Mammary epithelial cell (primary cell): ENCODE results near the gene EEF1AKMT1.

Experiments used
- EZH2 ChIP-seq: IDR thresholded peaks from 2 replicates; pipeline ENCODE4 v1.6.1; 2012; ENCODE audit warnings: low read length, inconsistent platforms, borderline replicate concordance
- TF ChIP-seq, protein P1 (sequence below), 2 donors: IDR thresholded peaks in 1 of 2; conservative IDR thresholded peaks in 1 of 2; 2 replicates each; pipeline ENCODE4 v1.5.1; 2011 to 2012; ENCODE audit warnings: inconsistent platforms in 2 of 2, low read length in 2 of 2, mild to moderate bottlenecking in 2 of 2, control low read depth in 1 of 2, low read depth in 1 of 2; ENCODE audit not compliant: insufficient read depth in 1 of 2; ENCODE audit errors: extremely low read depth in 1 of 2

DNA sequence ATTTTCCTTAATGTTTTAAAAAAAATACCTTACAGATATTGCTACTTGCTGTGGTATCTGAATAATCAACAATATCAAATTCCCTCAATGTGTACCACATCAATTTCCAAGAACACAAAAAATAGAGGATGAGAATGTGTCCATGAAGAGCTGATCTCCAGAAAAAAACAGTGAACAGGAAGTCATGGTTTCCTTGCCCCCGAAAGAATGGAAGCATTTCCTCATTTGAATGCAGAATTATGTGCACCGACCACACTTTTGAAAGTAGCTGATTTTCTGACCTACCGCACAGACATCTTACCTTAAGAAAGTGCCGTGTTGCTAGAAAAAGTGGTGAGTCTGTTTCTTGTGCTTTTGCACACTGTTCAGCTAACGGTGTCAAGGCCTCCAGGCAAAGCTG, 13.4 kb upstream of the EEF1AKMT1 start:
- TF ChIP-seq, protein P1, sequence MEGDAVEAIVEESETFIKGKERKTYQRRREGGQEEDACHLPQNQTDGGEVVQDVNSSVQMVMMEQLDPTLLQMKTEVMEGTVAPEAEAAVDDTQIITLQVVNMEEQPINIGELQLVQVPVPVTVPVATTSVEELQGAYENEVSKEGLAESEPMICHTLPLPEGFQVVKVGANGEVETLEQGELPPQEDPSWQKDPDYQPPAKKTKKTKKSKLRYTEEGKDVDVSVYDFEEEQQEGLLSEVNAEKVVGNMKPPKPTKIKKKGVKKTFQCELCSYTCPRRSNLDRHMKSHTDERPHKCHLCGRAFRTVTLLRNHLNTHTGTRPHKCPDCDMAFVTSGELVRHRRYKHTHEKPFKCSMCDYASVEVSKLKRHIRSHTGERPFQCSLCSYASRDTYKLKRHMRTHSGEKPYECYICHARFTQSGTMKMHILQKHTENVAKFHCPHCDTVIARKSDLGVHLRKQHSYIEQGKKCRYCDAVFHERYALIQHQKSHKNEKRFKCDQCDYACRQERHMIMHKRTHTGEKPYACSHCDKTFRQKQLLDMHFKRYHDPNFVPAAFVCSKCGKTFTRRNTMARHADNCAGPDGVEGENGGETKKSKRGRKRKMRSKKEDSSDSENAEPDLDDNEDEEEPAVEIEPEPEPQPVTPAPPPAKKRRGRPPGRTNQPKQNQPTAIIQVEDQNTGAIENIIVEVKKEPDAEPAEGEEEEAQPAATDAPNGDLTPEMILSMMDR (conservative IDR thresholded peaks at IDR 0.05 in 1 of 2, IDR thresholded peaks at IDR 0.05 in 1 of 2; ENCODE audit: extremely low read depth in 1 of 2, insufficient read depth in 1 of 2, low read depth in 1 of 2, low read length in 2 of 2), result no peak
- no peak for TF ChIP-seq EZH2
